K562 (cell line): ENCODE data around the gene STK24. TPM values are rescaled to one million over a fixed set of nuclear protein-coding genes. Genes with fewer than 3 reads are reported as not detected.

ENCODE experiments used
- ASH1L ChIP-seq: fragments of 450-650 bp; IDR thresholded peaks from 2 replicates; pipeline ENCODE4 v1.6.1; 2018; ENCODE audit warnings: borderline replicate concordance, mild to moderate bottlenecking, low read depth; ENCODE audit not compliant: partially characterized antibody
- BACH1 ChIP-seq: fragments of 200-800 bp; sonication (Bioruptor generic); IDR thresholded peaks from 2 replicates; pipeline ENCODE4 v1.6.1; 2016; ENCODE audit warnings: missing genetic modification characterization, missing compliant biosample characterization
- MEIS2 ChIP-seq: fragments of 450-650 bp; IDR thresholded peaks from 2 replicates; pipeline ENCODE4 v1.6.1; 2014; ENCODE audit warnings: mild to moderate bottlenecking; ENCODE audit not compliant: partially characterized antibody
- MYNN ChIP-seq, 2 experiments: sonication (generic); formaldehyde crosslinking in 1 of 2; IDR thresholded peaks; 2 replicates each; pipeline versions ENCODE4 v1.5.0 to v1.6.1; 2016 to 2020; ENCODE audit warnings: antibody characterized with exemption in 1 of 2, missing genetic modification reagents in 1 of 2
- RBM34 ChIP-seq: fragments of 200-400 bp; formaldehyde crosslinking; IDR thresholded peaks from 2 replicates; pipeline ENCODE4 v1.6.1; 2018; ENCODE audit warnings: low read length, borderline replicate concordance; ENCODE audit not compliant: insufficient read depth
- RBM39 ChIP-seq: fragments of 200-400 bp; formaldehyde crosslinking; optimal IDR thresholded peaks from 2 replicates; pipeline ENCODE3; 2018; ENCODE audit warnings: low read depth, low read length
- RNF219 ChIP-seq: fragments of 250-450 bp; sonication (Bioruptor Pico); IDR thresholded peaks from 2 replicates; pipeline ENCODE4 v1.5.0; 2022; ENCODE audit warnings: mild to moderate bottlenecking
- SLC30A9 ChIP-seq: fragments of 250-450 bp; sonication (Bioruptor Pico); IDR thresholded peaks from 2 replicates; pipeline ENCODE4 v1.8.0; 2022; ENCODE audit warnings: mild to moderate bottlenecking, moderate library complexity
- SPI1 ChIP-seq: IDR thresholded peaks from 2 replicates; pipeline ENCODE4 v1.6.1; 2011; ENCODE audit warnings: low read depth, low read length, control low read depth, borderline replicate concordance
- TRIM24 ChIP-seq, 2 experiments: fragments of 450-650 bp; IDR thresholded peaks; 2 replicates each; pipeline ENCODE4 v1.6.1; 2016
- TRIM25 ChIP-seq: fragments of 450-650 bp; IDR thresholded peaks from 2 replicates; pipeline ENCODE4 v1.7.0; 2016; ENCODE audit warnings: borderline replicate concordance
- polyA plus RNA-seq, 8 experiments: library from polyadenylated mRNA; depleted of rRNA in 4 of 8; stranded (reverse) in 5 of 8; unstranded in 3 of 8; fragments of >200 nt; fragmentation: Nextera tagmentation in 2 of 8; fragmentation: Illumina TruSeq in 1 of 8; extraction: Ambion mirVana in 2 of 8; extraction: Trizol in 1 of 8; gene quantifications; 2 replicates each; pipeline versions ENCODE4 v1.2.1 to v1.2.3, GENCODE V29; 2011 to 2014; ENCODE audit warnings: inconsistent platforms in 1 of 8, missing spikeins in 1 of 8
- total RNA-seq, 7 experiments: library from RNA; depleted of rRNA in 6 of 7; stranded (reverse); fragments of >200 nt in 6 of 7; fragmentation: Illumina TruSeq in 2 of 7; extraction: Trizol in 2 of 7; gene quantifications; 2 replicates each; pipeline versions ENCODE4 v1.2.1 to v1.2.3, GENCODE V29; 2011 to 2021; ENCODE audit warnings: low replicate concordance in 1 of 7

STK24 gene
- total and polyA plus RNA-seq, 9 of the 15 experiments (the other 6 are each of a cell fraction or from before 2014, with no cell fraction given), result 3.8 to 78.4 (median 28.2) TPM

GRCh38 chr13:98533912-98534311 lies 43.0 kb downstream of the STK24 start (continued):
- no peak for TF ChIP-seq TRIM25
- no peak for TF ChIP-seq RBM34
- no peak for TF ChIP-seq SPI1
- no peak for TF ChIP-seq RNF219 (CRISPR knock-in tag)
- TF ChIP-seq RBM39, result no peak
- no peak for TF ChIP-seq BACH1 (tag)
- no peak for TF ChIP-seq ASH1L
- TF ChIP-seq SLC30A9, result no peak
- no peak for TF ChIP-seq MEIS2
- no peak for TF ChIP-seq MYNN (IDR thresholded peaks at IDR 0.05)
- TF ChIP-seq MYNN (CRISPR knock-in tag; IDR thresholded peaks at IDR 0.05), result no peak
- no peak for TF ChIP-seq TRIM24 (IDR thresholded peaks at IDR 0.05)
- TF ChIP-seq, all 486 proteins: peak for 0
